GM12864 (cell line): ENCODE data around the gene TRIM9.

Source experiments
- DNase-seq: peaks from one replicate; pipeline ENCODE4 v3.0.0-alpha.2; 2011; ENCODE audit warnings: low read depth
- H3K4me3 ChIP-seq: 2 replicates; pipeline ENCODE4 v1.5.1; 2011; ENCODE audit warnings: mild to moderate bottlenecking, low read depth, low read length, control low read depth
- TF ChIP-seq, protein P1 (sequence below): IDR thresholded peaks from 2 replicates; pipeline ENCODE4 v1.5.1; 2011; ENCODE audit warnings: low read depth, mild to moderate bottlenecking, moderate library complexity, low read length, control low read depth, inconsistent platforms; ENCODE audit errors: missing control alignments

Gene TRIM9

DNA sequence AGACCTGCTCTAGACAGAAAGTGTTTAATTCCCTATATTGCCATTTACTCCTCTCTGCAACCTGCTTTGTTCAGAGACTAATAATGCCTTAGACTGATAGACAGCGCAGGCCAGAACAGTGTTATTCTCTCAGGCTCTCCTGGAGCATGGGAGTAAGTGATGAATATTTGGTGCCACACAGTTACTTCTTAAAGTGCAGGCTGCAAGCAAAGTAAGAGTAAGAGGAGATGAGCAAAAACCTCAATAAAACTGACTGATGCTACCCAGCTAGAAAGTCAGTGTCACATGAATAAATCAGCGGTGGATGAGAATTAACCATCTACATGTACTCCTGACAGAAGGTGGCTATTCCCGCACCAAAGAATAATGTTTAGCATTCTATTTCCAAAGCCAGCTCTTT, 9.9 kb downstream of the TRIM9 start:
- TF ChIP-seq, protein P1, sequence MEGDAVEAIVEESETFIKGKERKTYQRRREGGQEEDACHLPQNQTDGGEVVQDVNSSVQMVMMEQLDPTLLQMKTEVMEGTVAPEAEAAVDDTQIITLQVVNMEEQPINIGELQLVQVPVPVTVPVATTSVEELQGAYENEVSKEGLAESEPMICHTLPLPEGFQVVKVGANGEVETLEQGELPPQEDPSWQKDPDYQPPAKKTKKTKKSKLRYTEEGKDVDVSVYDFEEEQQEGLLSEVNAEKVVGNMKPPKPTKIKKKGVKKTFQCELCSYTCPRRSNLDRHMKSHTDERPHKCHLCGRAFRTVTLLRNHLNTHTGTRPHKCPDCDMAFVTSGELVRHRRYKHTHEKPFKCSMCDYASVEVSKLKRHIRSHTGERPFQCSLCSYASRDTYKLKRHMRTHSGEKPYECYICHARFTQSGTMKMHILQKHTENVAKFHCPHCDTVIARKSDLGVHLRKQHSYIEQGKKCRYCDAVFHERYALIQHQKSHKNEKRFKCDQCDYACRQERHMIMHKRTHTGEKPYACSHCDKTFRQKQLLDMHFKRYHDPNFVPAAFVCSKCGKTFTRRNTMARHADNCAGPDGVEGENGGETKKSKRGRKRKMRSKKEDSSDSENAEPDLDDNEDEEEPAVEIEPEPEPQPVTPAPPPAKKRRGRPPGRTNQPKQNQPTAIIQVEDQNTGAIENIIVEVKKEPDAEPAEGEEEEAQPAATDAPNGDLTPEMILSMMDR = no peak
- no peak overlapping the region for H3K4me3 ChIP-seq
- no peak for DNase-seq

DNA sequence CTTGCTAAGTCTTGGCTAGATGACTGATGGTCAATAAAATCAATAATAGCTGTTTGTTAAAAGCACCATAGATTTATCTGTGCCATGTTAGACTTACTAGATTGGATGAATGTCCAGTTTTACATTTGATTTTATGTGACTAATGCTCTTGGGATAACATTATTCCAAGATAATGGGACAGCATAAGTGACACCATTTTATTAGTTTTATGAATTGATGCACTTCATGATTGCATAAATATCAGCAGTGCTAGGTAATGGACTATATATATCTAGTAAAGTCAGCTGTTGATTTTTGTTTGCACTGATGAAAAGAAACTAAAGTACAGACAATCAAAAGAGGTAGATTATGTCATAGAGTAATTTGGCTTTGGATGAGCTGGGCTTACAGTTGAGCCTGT, 10.4 kb downstream of the TRIM9 start:
- DNase-seq = no peak
- TF ChIP-seq, protein P1 = no peak
- H3K4me3 ChIP-seq = no peak overlapping the region

DNA sequence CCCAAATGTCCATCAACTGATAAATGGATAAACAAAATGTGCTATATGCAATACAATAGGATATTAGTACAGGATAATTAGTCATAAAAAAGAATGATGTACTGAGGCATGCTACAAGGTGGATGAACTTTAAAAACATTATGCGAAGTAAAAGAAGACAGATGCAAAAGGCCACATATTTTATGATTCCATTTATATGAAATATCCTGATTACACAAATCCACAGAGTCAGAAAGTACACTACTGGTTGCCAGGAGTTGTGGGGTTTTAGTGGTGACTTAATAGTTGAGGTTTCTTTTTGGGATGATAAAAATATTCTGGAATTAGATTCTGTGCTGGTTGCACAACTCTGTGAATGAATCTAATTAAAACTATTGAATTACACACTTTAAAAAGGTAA, 12.6 kb downstream of the TRIM9 start:
- DNase-seq = no peak
- no peak overlapping the region for H3K4me3 ChIP-seq
- TF ChIP-seq, protein P1 = no peak

DNA sequence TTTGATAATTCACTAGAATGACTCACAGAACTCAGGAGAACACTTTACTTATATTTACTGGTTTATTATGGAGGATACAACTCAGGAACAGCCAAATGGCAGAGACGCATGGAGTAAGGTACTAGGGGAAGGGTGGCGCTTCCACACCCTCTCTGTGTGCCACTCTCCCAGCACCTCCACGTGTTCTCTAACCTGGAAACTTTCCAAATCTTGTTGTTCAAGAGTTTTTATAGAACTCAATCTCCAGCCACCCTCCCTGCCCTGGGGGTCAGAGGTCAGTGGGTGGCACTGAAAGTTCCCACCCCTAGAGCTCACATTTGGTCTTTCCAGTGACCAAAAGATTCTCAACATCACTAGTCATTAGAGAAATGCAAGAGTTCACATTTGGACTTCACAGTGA, 13.2 kb downstream of the TRIM9 start:
- TF ChIP-seq, protein P1 = no peak
- no peak for DNase-seq
- no peak overlapping the region for H3K4me3 ChIP-seq

DNA sequence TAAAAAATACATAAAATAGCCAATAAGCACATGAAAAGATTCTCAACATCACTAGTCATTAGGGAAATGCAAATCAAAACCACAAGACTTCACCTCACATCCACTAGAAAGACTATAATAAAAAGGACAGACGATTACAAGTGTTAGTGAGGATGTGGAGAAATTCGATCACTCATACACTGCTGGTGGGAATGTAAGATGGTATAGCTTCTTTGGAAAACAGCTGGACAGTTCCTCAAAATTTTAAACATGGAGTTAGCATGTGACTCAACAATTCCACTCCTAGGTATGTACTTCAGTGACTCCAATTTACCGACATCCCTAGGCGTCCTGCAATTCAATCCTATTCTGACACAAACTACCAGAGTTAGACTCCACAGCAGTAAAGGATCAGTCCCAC, 13.7 kb downstream of the TRIM9 start:
- TF ChIP-seq, protein P1 = no peak
- no peak overlapping the region for H3K4me3 ChIP-seq
- DNase-seq = no peak

DNA sequence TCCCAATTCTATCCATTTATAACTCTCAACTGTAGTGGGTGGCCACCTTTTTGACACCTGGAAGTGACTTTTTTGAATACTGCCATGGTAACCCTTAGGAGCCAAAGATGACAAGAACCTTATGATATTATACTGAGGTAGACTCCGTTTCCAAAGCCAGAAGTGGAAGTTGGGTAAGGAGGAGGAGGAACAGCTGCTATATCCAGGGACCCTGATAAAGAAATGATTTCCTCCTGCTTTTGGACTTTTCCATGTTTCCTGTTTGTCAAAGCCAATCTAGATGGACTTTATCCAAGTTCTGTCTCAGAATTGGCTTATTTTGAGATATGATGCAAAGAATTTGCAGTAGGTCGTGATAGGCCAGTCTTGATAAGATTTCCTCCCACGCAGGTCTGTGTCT, 14.3 kb downstream of the TRIM9 start:
- no peak for DNase-seq
- TF ChIP-seq, protein P1 = no peak
- no peak overlapping the region for H3K4me3 ChIP-seq

DNA sequence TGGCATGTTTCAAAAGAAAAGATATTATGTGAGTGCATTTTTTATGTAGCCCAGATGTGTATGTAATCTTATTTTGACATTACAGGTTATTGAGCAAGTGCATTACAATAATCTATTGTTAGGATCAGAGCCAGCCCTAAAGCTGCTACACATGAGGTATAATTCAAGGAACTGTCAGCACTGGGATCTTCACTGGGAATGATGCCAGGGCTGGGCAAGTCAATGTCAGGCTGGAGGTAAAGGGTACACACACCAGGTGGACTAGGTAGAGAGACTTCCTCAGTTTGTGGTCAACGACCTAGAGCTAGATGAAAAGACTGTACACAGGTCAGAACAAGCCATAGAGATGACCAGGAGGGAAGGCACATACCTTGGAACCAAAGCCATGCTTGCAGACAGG, 15.4 kb downstream of the TRIM9 start:
- TF ChIP-seq, protein P1 = no peak
- no peak overlapping the region for H3K4me3 ChIP-seq
- no peak for DNase-seq
